HG03432 (cell line): Measurements from ENCODE around the gene SPG11.
"Not testable (repeated sequence)": the region's sequence is repeated elsewhere in the genome, so short reads cannot be mapped to it uniquely, and the experiment has no call there.

Experiments used
- ATAC-seq: cut with Tn5 transposase; IDR thresholded peaks from one replicate; pipeline ENCODE4 v1.9.1; 2021; ENCODE audit warnings: mild to moderate bottlenecking, moderate library complexity; ENCODE audit not compliant: unreplicated experiment

The SPG11 gene

GRCh38 chr15:44675911-44676310 is 12.4 kb upstream of the SPG11 start:
- no peak for ATAC-seq

- ATAC-seq = no peak
These were observed 10.2 kb upstream of the SPG11 start for GRCh38 chr15:44673639-44674038.

GRCh38 chr15:44670087-44670950 is 6.9 kb upstream of the SPG11 start:
- no peak for ATAC-seq

- ATAC-seq = no peak
These were observed 5.5 kb upstream of the SPG11 start for GRCh38 chr15:44668921-44669320.

- ATAC-seq = no peak
These were observed 3.5 kb upstream of the SPG11 start for GRCh38 chr15:44667039-44667360.

GRCh38 chr15:44666210-44667038 is 3.0 kb upstream of the SPG11 start:
- ATAC-seq = no peak

GRCh38 chr15:44662478-44663409 is 718 bp downstream of the SPG11 start:
- ATAC-seq = peak; percentile 60

- ATAC-seq = no peak
These were observed 1.9 kb downstream of the SPG11 start for GRCh38 chr15:44661576-44661975.

- no peak for ATAC-seq
These were observed 4.4 kb downstream of the SPG11 start for GRCh38 chr15:44659056-44659455.

- ATAC-seq = no peak
These were observed 6.1 kb downstream of the SPG11 start for GRCh38 chr15:44657378-44657777.

- no peak for ATAC-seq
These were observed 6.5 kb downstream of the SPG11 start for GRCh38 chr15:44656913-44657312.

GRCh38 chr15:44656298-44656697 is 7.2 kb downstream of the SPG11 start:
- no peak for ATAC-seq

- no peak for ATAC-seq
These were observed 8.6 kb downstream of the SPG11 start for GRCh38 chr15:44654858-44655257.

GRCh38 chr15:44647637-44648036 is 15.8 kb downstream of the SPG11 start:
- ATAC-seq = no peak

GRCh38 chr15:44647036-44647435 is 16.4 kb downstream of the SPG11 start:
- ATAC-seq = no peak

- no peak for ATAC-seq
These were observed 17.0 kb downstream of the SPG11 start for GRCh38 chr15:44646460-44646859.

GRCh38 chr15:44641651-44642050 is 21.8 kb downstream of the SPG11 start:
- no peak for ATAC-seq

GRCh38 chr15:44636976-44637375 is 26.5 kb downstream of the SPG11 start:
- ATAC-seq = no peak

- no peak for ATAC-seq
These were observed 29.9 kb downstream of the SPG11 start for GRCh38 chr15:44633603-44634002.

GRCh38 chr15:44625286-44625685 is 38.2 kb downstream of the SPG11 start:
- not testable (repeated sequence) for ATAC-seq

- ATAC-seq = no peak
These were observed 40.3 kb downstream of the SPG11 start for GRCh38 chr15:44623178-44623577.
